PC-3 (cell line): Measurements from ENCODE around the gene CDK5RAP2. TPM values are rescaled to one million over a fixed set of nuclear protein-coding genes. Genes with fewer than 3 reads are reported as not detected.

ENCODE experiments used
- ATAC-seq: fragments of 200-7000 bp; cut with Tn5 transposase; 2 replicates; pipeline ENCODE4 v1.9.1; 2020; ENCODE audit warnings: mild to moderate bottlenecking, moderate library complexity
- BruUV-seq: library from RNA; stranded (reverse); fragments of 400-500 nt; replicated peaks from 2 replicates; lab custom pipeline; 2021; lab: Mats Ljungman, UMichigan
- CTCF ChIA-PET: fragments of 300-600 bp; sonication (Branson Sonifier 250); formaldehyde crosslinking; loops from one replicate; lab custom pipeline; 2022; ENCODE audit warnings: antibody characterized with exemption; lab: Charles Lee
- POLR2A ChIA-PET: fragments of 300-600 bp; sonication (Branson Sonifier 250); formaldehyde crosslinking; loops from one replicate; lab custom pipeline; 2022; ENCODE audit warnings: antibody characterized with exemption; ENCODE audit not compliant: unreplicated experiment; lab: Charles Lee
- DNase-seq: peaks from one replicate; pipeline ENCODE4 v3.0.0-alpha.2; 2015
- H2AFZ ChIP-seq: fragments of 300-600 bp; sonication (generic); 2 replicates; pipeline ENCODE4 v1.6.0; 2016; ENCODE audit warnings: antibody characterized with exemption, low read length
- H3F3A ChIP-seq: fragments of 300-600 bp; sonication (generic); one replicate; pipeline ENCODE4 v1.6.0; 2017; ENCODE audit warnings: antibody characterized with exemption, low read length, control low read depth, mild to moderate bottlenecking; ENCODE audit not compliant: unreplicated experiment
- H3K27ac ChIP-seq: fragments of 300-600 bp; sonication (generic); 2 replicates; pipeline ENCODE4 v1.5.1; 2016; ENCODE audit warnings: mild to moderate bottlenecking, low read length
- H3K27me3 ChIP-seq: fragments of 300-600 bp; sonication (generic); 2 replicates; pipeline ENCODE4 v1.6.1; 2016; ENCODE audit warnings: low read length, mixed read lengths
- H3K36me3 ChIP-seq: fragments of 300-600 bp; sonication (generic); 2 replicates; pipeline ENCODE4 v1.6.1; 2016; ENCODE audit warnings: low read depth, mixed run types, low read length, mixed read lengths
- H3K4me1 ChIP-seq: fragments of 300-600 bp; sonication (generic); 2 replicates; pipeline ENCODE4 v1.5.1; 2016; ENCODE audit warnings: low read length; ENCODE audit not compliant: insufficient read depth
- H3K4me2 ChIP-seq: fragments of 300-600 bp; sonication (generic); 2 replicates; pipeline ENCODE4 v1.6.0; 2016; ENCODE audit warnings: low read length
- H3K4me3 ChIP-seq: fragments of 300-600 bp; sonication (generic); 2 replicates; pipeline ENCODE4 v1.5.1; 2016; ENCODE audit warnings: mild to moderate bottlenecking, low read length, mixed read lengths
- H3K79me2 ChIP-seq: fragments of 300-600 bp; sonication (generic); 2 replicates; pipeline ENCODE4 v1.6.1; 2017; ENCODE audit warnings: low read length, mixed read lengths
- H3K9ac ChIP-seq: fragments of 300-600 bp; sonication (generic); 2 replicates; pipeline ENCODE4 v1.6.0; 2016; ENCODE audit warnings: mild to moderate bottlenecking, low read length
- H3K9me2 ChIP-seq: fragments of 300-600 bp; sonication (generic); replicated peaks from 2 replicates; pipeline ENCODE4 v1.6.1; 2016; ENCODE audit warnings: mixed run types, low read length, mixed read lengths
- H3K9me3 ChIP-seq: fragments of 300-600 bp; sonication (generic); 2 replicates; pipeline ENCODE4 v1.6.1; 2016; ENCODE audit warnings: low read length, mixed read lengths
- H4K20me1 ChIP-seq: fragments of 300-600 bp; sonication (generic); 2 replicates; pipeline ENCODE4 v1.6.1; 2016; ENCODE audit warnings: low read length, mixed read lengths
- EZH2 ChIP-seq: fragments of 300-600 bp; sonication (generic); IDR thresholded peaks from one replicate; pipeline ENCODE4 v1.6.1; 2017; ENCODE audit warnings: antibody characterized with exemption, mild to moderate bottlenecking, low read length; ENCODE audit not compliant: unreplicated experiment
- EZH2phosphoT487 ChIP-seq: fragments of 300-600 bp; sonication (generic); IDR thresholded peaks from 2 replicates; pipeline ENCODE4 v1.6.1; 2018; ENCODE audit warnings: mild to moderate bottlenecking, antibody characterized with exemption, low read length, borderline replicate concordance
- intact Hi-C: fragments of 100-400 bp; cut with micrococcal nuclease; formaldehyde crosslinking; loops from 2 replicates; pipeline ENCODE4 v1.9.0; 2023
- total RNA-seq: library from RNA; depleted of rRNA; stranded (reverse); fragments of >200 nt; gene quantifications from 2 replicates; pipeline ENCODE4 v1.2.3, GENCODE V29; 2014
- TF ChIP-seq, protein P1 (sequence below): fragments of 300-600 bp; sonication (generic); conservative IDR thresholded peaks from 2 replicates; pipeline ENCODE4 v1.5.1; 2017; ENCODE audit warnings: antibody characterized with exemption, low read depth, mild to moderate bottlenecking, low read length

Gene CDK5RAP2
- total RNA-seq, 1 experiment from 2014 or later, result 37.4 TPM

DNA sequence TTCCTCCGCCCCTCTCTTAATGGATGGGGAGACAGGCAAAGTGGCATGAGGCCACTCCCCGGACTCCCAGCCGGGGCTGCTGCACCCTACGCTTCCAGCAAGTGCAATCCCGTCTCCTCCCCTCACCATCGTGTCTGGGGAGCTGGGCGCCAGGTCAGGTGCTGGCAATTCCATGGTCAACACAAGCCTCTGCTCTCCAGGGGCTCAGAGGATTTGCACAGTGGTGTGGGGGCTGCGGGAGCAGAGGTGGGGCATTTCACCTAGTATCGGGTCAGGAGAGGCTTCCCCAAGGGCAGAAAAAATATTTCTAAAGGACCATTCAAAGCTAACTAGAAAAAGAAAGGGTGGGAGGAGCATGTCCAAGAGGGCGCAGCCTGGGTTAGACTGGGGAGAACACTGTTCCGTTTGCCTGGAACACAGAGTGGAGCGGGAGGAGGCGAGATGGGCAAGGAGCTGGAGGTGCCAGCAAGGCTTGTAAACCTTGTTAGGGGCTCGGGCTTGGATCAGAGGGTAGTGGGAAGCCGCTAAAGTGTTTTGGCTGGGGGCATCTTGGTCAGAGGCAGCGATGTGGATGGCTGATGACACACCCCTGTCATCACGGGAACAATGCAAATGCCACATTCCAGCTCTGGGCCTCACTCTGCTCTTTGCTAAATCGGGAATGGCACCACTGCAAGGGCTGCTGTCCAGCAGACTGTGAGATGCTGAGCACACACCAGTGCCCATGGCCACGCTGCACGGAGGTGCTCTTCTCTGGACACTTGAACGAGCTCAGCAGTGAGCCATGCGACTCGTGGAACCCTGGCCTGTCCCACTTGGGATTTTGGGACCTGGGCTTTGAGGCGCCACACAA lies 191.7 kb downstream of the CDK5RAP2 start:
- Histone ChIP-seq H4K20me1 (no peaks in the 10 kb centered on the region), H3K27ac (no peak overlapping the region)

DNA sequence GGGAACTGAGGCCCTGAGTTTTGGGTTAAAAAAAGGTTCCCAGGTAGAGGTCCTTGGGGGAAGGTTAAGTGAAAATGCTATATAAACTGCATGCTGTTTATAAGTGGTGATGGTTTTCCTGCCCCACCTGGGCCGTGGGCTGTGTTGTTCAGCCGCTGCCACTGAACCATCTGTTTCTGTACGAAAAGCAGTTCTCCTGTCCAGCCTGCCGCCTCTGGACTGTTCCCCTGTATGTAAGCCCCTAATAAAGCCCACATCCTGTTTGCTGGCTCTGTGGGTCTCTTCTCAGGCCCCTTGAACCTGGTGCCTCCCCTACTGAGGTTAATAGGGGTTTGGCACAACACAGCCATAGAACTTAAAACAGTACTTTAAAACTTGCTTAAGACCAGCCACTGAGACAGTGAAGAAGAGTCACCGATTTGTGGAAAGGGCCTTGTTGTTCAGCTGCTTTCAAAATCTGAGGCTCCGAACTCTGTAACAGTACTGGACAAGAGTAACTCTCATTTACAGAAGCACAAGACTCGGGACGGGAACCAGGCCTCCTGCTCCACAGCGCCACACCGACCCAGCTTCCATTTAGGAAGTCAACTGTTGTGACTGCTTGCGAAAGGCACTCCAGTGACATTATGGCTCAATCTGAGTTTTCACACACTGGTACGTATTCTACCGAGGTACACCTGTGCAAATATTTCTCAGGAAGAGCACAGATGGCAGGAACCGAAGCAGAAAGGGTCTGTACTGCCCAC lies 192.5 kb downstream of the CDK5RAP2 start:
- Histone ChIP-seq H3K27me3 (no peaks in the 10 kb centered on the region), H3K9ac (no peak overlapping the region), H4K20me1 (no peaks in the 10 kb centered on the region), H2AFZ (no peak overlapping the region), H3K4me1 (0 out of 2 replicates have a peak, but pooled peaks cover 4% of the 10 kb centered on the region), H3K4me2 (no peak overlapping the region), H3K9me2 (no peaks in the 10 kb centered on the region), H3K36me3 (peaks cover 18% of the 10 kb centered on the region), H3K27ac (no peak overlapping the region), H3K9me3 (no peaks in the 10 kb centered on the region), H3K79me2 (no peaks in the 10 kb centered on the region), H3K4me3 (no peak overlapping the region), H3F3A (no peaks in the 10 kb centered on the region)
- no peak for DNase-seq
- POLR2A ChIA-PET, result no interaction called here
- intact Hi-C loops, result no loop called here
- no peak for ATAC-seq
- CTCF ChIA-PET, result no interaction called here
- no TSS peak for BruUV-seq
- no peak for TF ChIP-seq EZH2
- no peak for TF ChIP-seq EZH2phosphoT487
- TF ChIP-seq, protein P1, sequence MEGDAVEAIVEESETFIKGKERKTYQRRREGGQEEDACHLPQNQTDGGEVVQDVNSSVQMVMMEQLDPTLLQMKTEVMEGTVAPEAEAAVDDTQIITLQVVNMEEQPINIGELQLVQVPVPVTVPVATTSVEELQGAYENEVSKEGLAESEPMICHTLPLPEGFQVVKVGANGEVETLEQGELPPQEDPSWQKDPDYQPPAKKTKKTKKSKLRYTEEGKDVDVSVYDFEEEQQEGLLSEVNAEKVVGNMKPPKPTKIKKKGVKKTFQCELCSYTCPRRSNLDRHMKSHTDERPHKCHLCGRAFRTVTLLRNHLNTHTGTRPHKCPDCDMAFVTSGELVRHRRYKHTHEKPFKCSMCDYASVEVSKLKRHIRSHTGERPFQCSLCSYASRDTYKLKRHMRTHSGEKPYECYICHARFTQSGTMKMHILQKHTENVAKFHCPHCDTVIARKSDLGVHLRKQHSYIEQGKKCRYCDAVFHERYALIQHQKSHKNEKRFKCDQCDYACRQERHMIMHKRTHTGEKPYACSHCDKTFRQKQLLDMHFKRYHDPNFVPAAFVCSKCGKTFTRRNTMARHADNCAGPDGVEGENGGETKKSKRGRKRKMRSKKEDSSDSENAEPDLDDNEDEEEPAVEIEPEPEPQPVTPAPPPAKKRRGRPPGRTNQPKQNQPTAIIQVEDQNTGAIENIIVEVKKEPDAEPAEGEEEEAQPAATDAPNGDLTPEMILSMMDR, result no peak

More for the DNA sequence above, 191.7 kb downstream of the CDK5RAP2 start:
- POLR2A ChIA-PET, result no interaction called here
- Histone ChIP-seq H3K9ac (no peak overlapping the region), H3K27me3 (no peaks in the 10 kb centered on the region), H3K9me3 (no peaks in the 10 kb centered on the region), H3K4me3 (no peak overlapping the region), H3K4me2 (no peak overlapping the region), H3K79me2 (no peaks in the 10 kb centered on the region), H3K9me2 (no peaks in the 10 kb centered on the region), H3K4me1 (peaks cover 9% of the 10 kb centered on the region), H3K36me3 (peaks cover 26% of the 10 kb centered on the region), H2AFZ (no peak overlapping the region), H3F3A (peaks cover 2% of the 10 kb centered on the region)
- intact Hi-C loops, result no loop called here
- CTCF ChIA-PET, result no interaction called here
- TF ChIP-seq EZH2phosphoT487 (no peak), EZH2 (no peak)
- TF ChIP-seq, protein P1, result no peak
- BruUV-seq, result no TSS peak
- no peak for DNase-seq
- no peak for ATAC-seq
